ENCODE results near the gene SLC25A2.
"Not testable (repeated sequence)": the region's sequence is repeated elsewhere in the genome, so short reads cannot be mapped to it uniquely, and the experiment has no call there.

SLC25A2 gene

GRCh38 chr5:141332571-141332970, 28.7 kb upstream of the SLC25A2 start:
- H3K79me2 ChIP-seq (ENCODE audit: control insufficient read depth, insufficient read depth, low read length, unreplicated experiment); H3K4me3 ChIP-seq (ENCODE audit: low read depth, low read length); H3K36me3 ChIP-seq (ENCODE audit: insufficient read depth, low read length); H3K27ac ChIP-seq (ENCODE audit: low read depth, low read length); H2AFZ ChIP-seq (ENCODE audit: low read length, unreplicated experiment); H3K4me1 ChIP-seq (ENCODE audit: control insufficient read depth, insufficient read depth, low read length, unreplicated experiment): not testable (repeated sequence)
- H3K27me3 ChIP-seq (ENCODE audit: insufficient read depth, low read length), result peaks cover 89% of the 10 kb centered on the region

- H3K27me3 ChIP-seq (ENCODE audit: insufficient read depth, low read length), result peaks cover 71% of the 10 kb centered on the region
- H3K4me1 ChIP-seq (ENCODE audit: control insufficient read depth, insufficient read depth, low read length, unreplicated experiment), result peaks cover 5% of the 10 kb centered on the region
- H3K27ac ChIP-seq (ENCODE audit: low read depth, low read length), result no peak within 1 kb of the TSS
- H3K36me3 ChIP-seq (ENCODE audit: insufficient read depth, low read length), result no peaks in the 10 kb centered on the region
- H2AFZ ChIP-seq (ENCODE audit: low read length, unreplicated experiment), result peak within 1 kb of the TSS; percentile 97
- no peaks in the 10 kb centered on the region for H3K79me2 ChIP-seq (ENCODE audit: control insufficient read depth, insufficient read depth, low read length, unreplicated experiment)
- peak within 1 kb of the TSS; percentile 77 for H3K4me3 ChIP-seq (ENCODE audit: low read depth, low read length)
Observed at GRCh38 chr5:141330299-141331080, 26.6 kb upstream of the SLC25A2 start, which contains the start of gene PCDHGA1. Gene PCDHGA1 (plus strand): TSS chr5:141330514.

GRCh38 chr5:141328231-141328630, 24.4 kb upstream of the SLC25A2 start:
- Histone ChIP-seq H3K27me3 (ENCODE audit: insufficient read depth, low read length) (peaks cover 50% of the 10 kb centered on the region), H3K79me2 (ENCODE audit: control insufficient read depth, insufficient read depth, low read length, unreplicated experiment) (no peaks in the 10 kb centered on the region), H3K36me3 (ENCODE audit: insufficient read depth, low read length) (no peaks in the 10 kb centered on the region), H3K4me1 (ENCODE audit: control insufficient read depth, insufficient read depth, low read length, unreplicated experiment) (peaks cover 5% of the 10 kb centered on the region), H2AFZ (ENCODE audit: low read length, unreplicated experiment) (no peak overlapping the region), H3K27ac (ENCODE audit: low read depth, low read length) (no peak overlapping the region), H3K4me3 (ENCODE audit: low read depth, low read length) (no peak overlapping the region)

- H3K36me3 ChIP-seq (ENCODE audit: insufficient read depth, low read length), result no peaks in the 10 kb centered on the region
- H3K27me3 ChIP-seq (ENCODE audit: insufficient read depth, low read length), result peaks cover 31% of the 10 kb centered on the region
- H3K4me3 ChIP-seq (ENCODE audit: low read depth, low read length), result peak overlapping the region; percentile 69
- peak overlapping the region; percentile 60 for H2AFZ ChIP-seq (ENCODE audit: low read length, unreplicated experiment)
- no peak overlapping the region for H3K27ac ChIP-seq (ENCODE audit: low read depth, low read length)
- no peaks in the 10 kb centered on the region for H3K79me2 ChIP-seq (ENCODE audit: control insufficient read depth, insufficient read depth, low read length, unreplicated experiment)
- H3K4me1 ChIP-seq (ENCODE audit: control insufficient read depth, insufficient read depth, low read length, unreplicated experiment), result peaks cover 5% of the 10 kb centered on the region
Observed at GRCh38 chr5:141326088-141326854, 22.4 kb upstream of the SLC25A2 start.

GRCh38 chr5:141322261-141322660, 18.4 kb upstream of the SLC25A2 start:
- no peak overlapping the region for H3K27ac ChIP-seq (ENCODE audit: low read depth, low read length)
- no peaks in the 10 kb centered on the region for H3K4me1 ChIP-seq (ENCODE audit: control insufficient read depth, insufficient read depth, low read length, unreplicated experiment)
- 0 out of 2 replicates have a peak, but pooled peaks cover under 1% of the 10 kb centered on the region for H3K27me3 ChIP-seq (ENCODE audit: insufficient read depth, low read length)
- no peak overlapping the region for H3K4me3 ChIP-seq (ENCODE audit: low read depth, low read length)
- H3K36me3 ChIP-seq (ENCODE audit: insufficient read depth, low read length), result peaks cover 24% of the 10 kb centered on the region
- H3K79me2 ChIP-seq (ENCODE audit: control insufficient read depth, insufficient read depth, low read length, unreplicated experiment), result peaks cover 25% of the 10 kb centered on the region
- H2AFZ ChIP-seq (ENCODE audit: low read length, unreplicated experiment), result no peak overlapping the region

GRCh38 chr5:141320225-141321169, 16.6 kb upstream of the SLC25A2 start, which contains the start of gene TAF7:
Gene TAF7 (minus strand): TSS chr5:141320784. CDS start chr5:141320044, 740 bp downstream.
- H3K36me3 ChIP-seq (ENCODE audit: insufficient read depth, low read length), result peaks cover 39% of the 10 kb centered on the region
- peak within 1 kb of the TSS; percentile 89 for H3K4me3 ChIP-seq (ENCODE audit: low read depth, low read length)
- no peaks in the 10 kb centered on the region for H3K27me3 ChIP-seq (ENCODE audit: insufficient read depth, low read length)
- peaks cover 37% of the 10 kb centered on the region for H3K79me2 ChIP-seq (ENCODE audit: control insufficient read depth, insufficient read depth, low read length, unreplicated experiment)
- no peaks in the 10 kb centered on the region for H3K4me1 ChIP-seq (ENCODE audit: control insufficient read depth, insufficient read depth, low read length, unreplicated experiment)
- H3K27ac ChIP-seq (ENCODE audit: low read depth, low read length), result peak within 1 kb of the TSS; percentile 94
- peak within 1 kb of the TSS; percentile 79 for H2AFZ ChIP-seq (ENCODE audit: low read length, unreplicated experiment)

GRCh38 chr5:141319699-141320098, 15.8 kb upstream of the SLC25A2 start:
- Histone ChIP-seq H2AFZ (ENCODE audit: low read length, unreplicated experiment) (no peak overlapping the region), H3K36me3 (ENCODE audit: insufficient read depth, low read length) (peaks cover 42% of the 10 kb centered on the region), H3K27me3 (ENCODE audit: insufficient read depth, low read length) (no peaks in the 10 kb centered on the region), H3K79me2 (ENCODE audit: control insufficient read depth, insufficient read depth, low read length, unreplicated experiment) (peaks cover 44% of the 10 kb centered on the region), H3K4me1 (ENCODE audit: control insufficient read depth, insufficient read depth, low read length, unreplicated experiment) (no peaks in the 10 kb centered on the region), H3K27ac (ENCODE audit: low read depth, low read length) (peak overlapping the region; percentile 94; the same call in 1 of the 2 replicates), H3K4me3 (ENCODE audit: low read depth, low read length) (peak overlapping the region; percentile 89)

- Histone ChIP-seq H3K79me2 (ENCODE audit: control insufficient read depth, insufficient read depth, low read length, unreplicated experiment) (peaks cover 45% of the 10 kb centered on the region), H3K4me3 (ENCODE audit: low read depth, low read length) (peak overlapping the region; percentile 89), H3K27me3 (ENCODE audit: insufficient read depth, low read length) (no peaks in the 10 kb centered on the region), H3K4me1 (ENCODE audit: control insufficient read depth, insufficient read depth, low read length, unreplicated experiment) (no peaks in the 10 kb centered on the region), H2AFZ (ENCODE audit: low read length, unreplicated experiment) (no peak overlapping the region), H3K36me3 (ENCODE audit: insufficient read depth, low read length) (peaks cover 43% of the 10 kb centered on the region), H3K27ac (ENCODE audit: low read depth, low read length) (no peak overlapping the region)
Observed at GRCh38 chr5:141319202-141319601, 15.4 kb upstream of the SLC25A2 start.

- peaks cover 58% of the 10 kb centered on the region for H3K79me2 ChIP-seq (ENCODE audit: control insufficient read depth, insufficient read depth, low read length, unreplicated experiment)
- not testable (repeated sequence) for H3K4me1 ChIP-seq (ENCODE audit: control insufficient read depth, insufficient read depth, low read length, unreplicated experiment); H3K27me3 ChIP-seq (ENCODE audit: insufficient read depth, low read length); H3K4me3 ChIP-seq (ENCODE audit: low read depth, low read length); H3K27ac ChIP-seq (ENCODE audit: low read depth, low read length); H2AFZ ChIP-seq (ENCODE audit: low read length, unreplicated experiment)
- peaks cover 53% of the 10 kb centered on the region for H3K36me3 ChIP-seq (ENCODE audit: insufficient read depth, low read length)
Observed at GRCh38 chr5:141316963-141317362, 13.1 kb upstream of the SLC25A2 start.

GRCh38 chr5:141313711-141314110, 9.9 kb upstream of the SLC25A2 start:
- Histone ChIP-seq H3K36me3 (ENCODE audit: insufficient read depth, low read length) (peaks cover 41% of the 10 kb centered on the region), H3K79me2 (ENCODE audit: control insufficient read depth, insufficient read depth, low read length, unreplicated experiment) (peaks cover 55% of the 10 kb centered on the region), H3K4me1 (ENCODE audit: control insufficient read depth, insufficient read depth, low read length, unreplicated experiment) (peaks cover 6% of the 10 kb centered on the region), H2AFZ (ENCODE audit: low read length, unreplicated experiment) (no peak overlapping the region), H3K27ac (ENCODE audit: low read depth, low read length) (no peak overlapping the region), H3K4me3 (ENCODE audit: low read depth, low read length) (no peak overlapping the region), H3K27me3 (ENCODE audit: insufficient read depth, low read length) (no peaks in the 10 kb centered on the region)
